Loucy (cell line): ENCODE results near the gene IGSF21.

Experiments
- H2AFZ ChIP-seq: fragments of 200-600 bp; sonication (generic); 2 replicates; pipeline ENCODE4 v1.6.0; 2016; ENCODE audit warnings: antibody characterized with exemption, mild to moderate bottlenecking, low read length, moderate library complexity
- H3F3A ChIP-seq: fragments of 200-600 bp; 2 replicates; pipeline ENCODE4 v1.6.0; 2016; ENCODE audit warnings: antibody characterized with exemption, low read depth, mild to moderate bottlenecking
- H3K27me3 ChIP-seq: fragments of 200-600 bp; sonication (generic); 2 replicates; pipeline ENCODE4 v1.6.1; 2014; ENCODE audit warnings: low read length, mild to moderate bottlenecking; ENCODE audit not compliant: insufficient read depth, poor library complexity, severe bottlenecking
- H3K36me3 ChIP-seq: fragments of 200-600 bp; sonication (generic); 2 replicates; pipeline ENCODE4 v1.6.1; 2016; ENCODE audit warnings: low read length; ENCODE audit not compliant: insufficient read depth
- H3K4me1 ChIP-seq: fragments of 200-600 bp; sonication (generic); 2 replicates; pipeline ENCODE4 v1.5.1; 2014; ENCODE audit warnings: low read length, mild to moderate bottlenecking; ENCODE audit not compliant: insufficient read depth, poor library complexity, severe bottlenecking
- H3K4me2 ChIP-seq: fragments of 200-600 bp; sonication (generic); 2 replicates; pipeline ENCODE4 v1.6.0; 2014; ENCODE audit warnings: antibody characterized with exemption, low read length, low read depth, mild to moderate bottlenecking; ENCODE audit not compliant: poor library complexity, severe bottlenecking
- H3K4me3 ChIP-seq: fragments of 200-600 bp; sonication (generic); 2 replicates; pipeline ENCODE4 v1.5.1; 2014; ENCODE audit warnings: low read length, mild to moderate bottlenecking, mixed read lengths; ENCODE audit not compliant: poor library complexity, severe bottlenecking
- H3K79me2 ChIP-seq: fragments of 200-600 bp; sonication (generic); 2 replicates; pipeline ENCODE4 v1.6.1; 2014; ENCODE audit warnings: low read length; ENCODE audit not compliant: insufficient read depth
- H3K9ac ChIP-seq: fragments of 200-600 bp; sonication (generic); 2 replicates; pipeline ENCODE4 v1.6.0; 2014; ENCODE audit warnings: mild to moderate bottlenecking, low read depth, low read length, moderate library complexity; ENCODE audit not compliant: poor library complexity, severe bottlenecking
- H3K9me2 ChIP-seq: fragments of 200-600 bp; sonication (generic); replicated peaks from 2 replicates; pipeline ENCODE4 v1.6.1; 2016; ENCODE audit warnings: low read depth, low read length, mixed read lengths
- H3K9me3 ChIP-seq: fragments of 200-600 bp; sonication (generic); 2 replicates; pipeline ENCODE4 v1.6.1; 2014; ENCODE audit warnings: mild to moderate bottlenecking, antibody characterized with exemption, low read length, low read depth; ENCODE audit not compliant: insufficient read depth
- H4K20me1 ChIP-seq: fragments of 200-600 bp; sonication (generic); 2 replicates; pipeline ENCODE4 v1.6.0; 2014; ENCODE audit warnings: antibody characterized with exemption, low read length, mild to moderate bottlenecking; ENCODE audit not compliant: insufficient read depth, poor library complexity, severe bottlenecking
- CTCF ChIP-seq: fragments of 200-600 bp; sonication (generic); conservative IDR thresholded peaks from 2 replicates; pipeline ENCODE4 v1.5.1; 2014; ENCODE audit warnings: mild to moderate bottlenecking, antibody characterized with exemption, low read length
- EZH2phosphoT487 ChIP-seq: fragments of 200-600 bp; IDR thresholded peaks from 2 replicates; pipeline ENCODE4 v1.6.1; 2018; ENCODE audit warnings: antibody characterized with exemption, mild to moderate bottlenecking, moderate library complexity, borderline replicate concordance

IGSF21 gene

GRCh38 chr1:18107369-18108298, at the start of gene IGSF21:
Gene IGSF21, plus strand, starts transcription at chr1:18107798. Its CDS starts 331 bp downstream, at chr1:18108129.
- H4K20me1 ChIP-seq, result no peaks in the 10 kb centered on the region
- no peaks in the 10 kb centered on the region for H3K79me2 ChIP-seq
- no peaks in the 10 kb centered on the region for H3K4me1 ChIP-seq
- no peak within 1 kb of the TSS for H3K9ac ChIP-seq
- no peaks in the 10 kb centered on the region for H3K36me3 ChIP-seq
- no peaks in the 10 kb centered on the region for H3F3A ChIP-seq
- TF ChIP-seq EZH2phosphoT487 (no peak), CTCF (no peak)
- no peak within 1 kb of the TSS for H3K4me3 ChIP-seq
- no peak within 1 kb of the TSS for H3K4me2 ChIP-seq
- no peak within 1 kb of the TSS for H2AFZ ChIP-seq
- H3K9me2 ChIP-seq, result no peaks in the 10 kb centered on the region
- H3K27me3 ChIP-seq, result no peaks in the 10 kb centered on the region
- H3K9me3 ChIP-seq, result no peaks in the 10 kb centered on the region

- Histone ChIP-seq H3K9me3 (no peaks in the 10 kb centered on the region; the same call in 1 of the 2 replicates), H3K4me3 (no peak overlapping the region), H3K27me3 (no peaks in the 10 kb centered on the region), H3K9me2 (no peaks in the 10 kb centered on the region), H3K79me2 (no peaks in the 10 kb centered on the region), H3F3A (no peaks in the 10 kb centered on the region), H3K4me2 (no peak overlapping the region), H3K9ac (no peak overlapping the region), H3K4me1 (no peaks in the 10 kb centered on the region), H2AFZ (no peak overlapping the region), H3K36me3 (no peaks in the 10 kb centered on the region), H4K20me1 (no peaks in the 10 kb centered on the region)
- TF ChIP-seq CTCF, result no peak
- no peak for TF ChIP-seq EZH2phosphoT487
Measured at GRCh38 chr1:18058206-18058921, 49.2 kb upstream of the IGSF21 start.

GRCh38 chr1:18058981-18059605, 48.5 kb upstream of the IGSF21 start:
- Histone ChIP-seq H3K79me2 (no peaks in the 10 kb centered on the region), H3K9me2 (no peaks in the 10 kb centered on the region), H4K20me1 (no peaks in the 10 kb centered on the region), H3K4me2 (no peak overlapping the region), H3K4me1 (no peaks in the 10 kb centered on the region), H3F3A (no peaks in the 10 kb centered on the region), H3K9ac (no peak overlapping the region), H3K27me3 (no peaks in the 10 kb centered on the region), H2AFZ (no peak overlapping the region), H3K9me3 (no peaks in the 10 kb centered on the region; the same call in 1 of the 2 replicates), H3K36me3 (no peaks in the 10 kb centered on the region), H3K4me3 (no peak overlapping the region)
- no peak for TF ChIP-seq CTCF
- no peak for TF ChIP-seq EZH2phosphoT487
